HG02623 (cell line): ENCODE results near the gene RAB3IP.
"Not testable (repeated sequence)": the region's sequence is repeated elsewhere in the genome, so short reads cannot be mapped to it uniquely, and the experiment has no call there.

ENCODE experiments used
- ATAC-seq: cut with Tn5 transposase; IDR thresholded peaks from one replicate; pipeline ENCODE4 v1.9.1; 2021; ENCODE audit warnings: moderate library complexity; ENCODE audit not compliant: unreplicated experiment

The RAB3IP gene

DNA sequence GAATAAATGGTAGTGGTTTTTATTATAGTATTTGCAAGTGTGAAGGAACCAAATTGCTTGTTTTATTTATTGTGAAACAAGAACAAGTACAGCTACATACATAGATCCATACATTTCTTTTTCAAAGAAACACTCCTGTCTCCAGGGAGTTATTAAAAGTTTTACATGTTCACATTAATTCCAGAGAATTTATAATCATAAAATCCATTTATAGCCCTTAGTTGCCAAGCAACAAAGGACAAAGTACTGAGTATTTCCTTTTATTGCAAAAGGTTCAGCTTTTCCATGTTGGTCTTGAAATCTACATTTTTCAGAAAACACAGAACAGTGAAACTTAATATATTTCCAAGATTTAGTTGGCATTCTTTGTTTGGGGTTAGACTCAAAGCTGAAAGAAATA, 95.9 kb downstream of the RAB3IP start:
- no peak for ATAC-seq

DNA sequence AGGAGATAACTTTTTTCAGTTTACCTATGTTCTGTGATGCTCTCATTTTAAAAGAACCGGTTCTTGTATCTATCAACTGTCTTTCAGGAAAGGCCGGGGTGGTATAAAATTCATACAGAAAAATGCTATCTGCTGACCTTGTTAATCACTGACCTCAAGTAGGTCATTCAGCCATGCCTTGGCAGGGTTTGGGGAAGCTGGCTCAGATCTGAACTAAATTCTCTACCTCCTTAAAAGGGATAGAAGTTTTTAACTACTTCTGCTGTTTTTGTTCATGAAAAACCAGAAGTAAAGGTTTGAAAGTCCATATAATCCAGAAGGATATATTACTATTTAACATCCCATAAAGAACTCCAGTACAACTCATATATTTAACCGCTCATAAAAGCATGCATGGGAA, 96.4 kb downstream of the RAB3IP start:
- no peak for ATAC-seq

DNA sequence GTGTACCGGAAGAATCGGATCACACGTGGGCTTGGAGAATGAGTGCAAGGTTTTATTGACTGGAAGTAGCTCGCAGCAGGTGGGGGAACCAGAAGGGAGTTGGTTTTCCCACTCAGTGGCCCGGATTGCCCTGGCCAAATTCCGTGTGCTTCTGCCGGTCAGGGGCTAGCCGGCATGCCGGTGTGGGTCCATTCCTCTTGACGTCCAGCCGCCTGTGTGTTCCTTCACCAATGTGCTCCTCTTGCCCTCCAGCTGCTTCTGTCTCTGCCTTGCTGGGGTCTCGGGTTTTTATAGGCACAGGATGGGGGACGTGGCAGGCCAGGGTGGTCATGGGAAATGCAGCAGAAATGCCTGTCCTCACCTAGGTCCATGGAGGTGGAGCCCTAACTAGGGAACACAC, 97.4 kb downstream of the RAB3IP start:
- no peak for ATAC-seq

DNA sequence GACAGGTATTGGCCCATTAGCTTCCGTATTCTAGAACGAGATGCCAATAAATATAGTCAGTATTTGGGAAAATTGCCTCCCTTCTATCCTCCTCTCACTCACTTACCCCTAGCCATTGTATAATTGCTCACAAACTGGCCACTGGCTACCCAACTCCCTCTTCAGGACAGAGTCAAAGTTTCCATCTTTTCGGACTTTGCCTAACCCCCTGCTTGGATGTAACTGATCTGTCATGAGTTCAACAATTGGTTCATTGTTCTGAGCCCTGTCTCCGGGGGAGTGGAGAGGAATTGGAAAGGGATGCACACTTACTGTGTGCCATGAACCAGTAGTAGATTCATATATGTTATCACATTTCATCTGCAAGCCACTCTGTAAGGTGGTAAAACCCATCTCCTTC, 98.5 kb downstream of the RAB3IP start:
- ATAC-seq = no peak

DNA sequence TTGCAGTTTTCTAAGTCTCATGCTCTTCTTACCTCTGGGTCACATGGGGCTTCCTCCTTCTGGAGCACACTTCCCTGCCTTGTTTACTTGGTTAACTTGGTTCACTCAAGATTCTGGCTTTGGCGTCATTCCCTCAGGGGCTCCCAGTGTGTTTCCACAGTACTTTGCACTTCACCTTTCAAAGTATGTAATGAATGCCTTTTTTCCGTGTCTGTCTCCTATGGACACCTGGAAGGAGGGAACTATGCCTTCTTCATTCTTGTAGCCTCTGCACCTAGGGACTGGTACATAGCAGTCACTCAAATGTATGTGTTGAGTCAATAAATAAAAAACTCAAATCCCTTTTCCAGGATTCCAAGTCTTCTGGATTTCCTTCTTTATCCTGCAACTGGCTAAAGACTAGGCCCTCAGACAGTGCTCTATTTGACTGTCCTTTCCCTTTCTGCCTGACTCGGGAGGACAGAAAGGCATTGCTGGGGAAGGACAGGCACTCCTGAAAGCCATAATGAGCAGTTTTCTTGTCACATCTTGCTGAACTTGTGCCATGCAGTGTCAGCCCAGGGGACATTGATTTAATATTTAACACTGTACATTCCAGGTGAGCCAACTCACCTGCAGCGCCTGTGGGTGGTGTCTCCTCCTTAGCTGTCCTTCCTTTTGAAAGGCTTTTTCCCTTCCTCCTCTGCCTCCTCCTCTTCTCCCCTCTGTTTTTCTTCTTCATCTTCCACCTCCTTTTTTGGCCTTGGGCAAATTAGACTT, 99.2 kb downstream of the RAB3IP start:
- no peak for ATAC-seq

DNA sequence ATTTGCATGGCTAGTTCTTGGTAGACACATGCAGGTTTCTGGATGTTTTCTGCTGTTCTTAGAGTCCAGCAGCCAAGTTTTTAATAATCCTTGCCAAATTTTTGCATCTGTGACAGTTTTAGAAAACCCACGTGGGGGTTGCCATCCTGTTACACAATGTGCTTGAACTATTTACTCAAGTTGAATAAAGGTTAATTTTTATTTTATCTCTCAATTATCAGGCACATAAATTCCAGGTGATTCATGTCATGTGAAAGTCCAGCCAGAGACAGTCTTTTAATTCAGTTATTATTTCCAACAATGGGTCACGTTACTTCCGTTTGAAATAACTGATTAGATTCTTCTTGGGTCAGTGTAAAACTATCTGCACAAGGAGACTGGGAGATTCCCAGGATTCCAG, 102.1 kb downstream of the RAB3IP start:
- no peak for ATAC-seq

DNA sequence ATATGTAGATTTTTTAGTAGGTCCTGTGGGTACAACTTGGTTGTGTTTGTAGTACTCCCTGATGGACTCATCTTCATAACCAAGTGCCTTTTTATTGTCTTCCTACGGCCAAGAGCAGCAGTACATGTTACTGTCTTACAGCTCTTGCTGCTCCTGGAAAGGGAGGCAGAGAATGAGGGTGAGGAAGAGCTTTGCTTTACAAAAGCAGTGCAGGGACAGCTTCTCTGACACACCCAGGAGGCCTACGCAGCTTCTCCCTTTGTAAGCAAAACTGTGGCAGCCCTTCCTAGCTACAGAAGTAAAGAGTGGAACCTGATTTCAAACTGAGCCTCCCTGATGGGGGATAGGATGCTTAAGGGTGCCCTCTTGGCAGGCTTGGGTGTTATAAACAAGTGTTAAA, 104.9 kb downstream of the RAB3IP start:
- no peak for ATAC-seq

DNA sequence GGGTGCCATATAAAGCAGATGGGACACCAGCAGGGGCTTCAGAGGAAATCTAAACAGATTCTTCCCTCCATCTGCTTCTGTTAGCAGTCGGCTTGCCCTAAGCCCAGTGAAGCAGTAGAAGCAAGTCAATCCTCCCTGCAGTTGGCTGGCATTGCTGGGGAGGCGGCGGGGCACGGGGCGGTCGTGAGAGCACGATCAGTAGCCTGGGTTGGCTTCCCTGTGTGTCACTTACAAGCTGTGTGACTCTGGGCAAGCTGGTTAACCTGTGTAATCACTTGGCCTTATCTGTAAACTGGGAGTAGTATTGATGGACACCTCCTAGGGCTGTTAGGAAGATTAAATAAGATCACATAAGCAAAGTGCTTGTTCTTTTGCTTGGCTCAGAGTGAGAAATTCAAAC, 105.8 kb downstream of the RAB3IP start:
- no peak for ATAC-seq

DNA sequence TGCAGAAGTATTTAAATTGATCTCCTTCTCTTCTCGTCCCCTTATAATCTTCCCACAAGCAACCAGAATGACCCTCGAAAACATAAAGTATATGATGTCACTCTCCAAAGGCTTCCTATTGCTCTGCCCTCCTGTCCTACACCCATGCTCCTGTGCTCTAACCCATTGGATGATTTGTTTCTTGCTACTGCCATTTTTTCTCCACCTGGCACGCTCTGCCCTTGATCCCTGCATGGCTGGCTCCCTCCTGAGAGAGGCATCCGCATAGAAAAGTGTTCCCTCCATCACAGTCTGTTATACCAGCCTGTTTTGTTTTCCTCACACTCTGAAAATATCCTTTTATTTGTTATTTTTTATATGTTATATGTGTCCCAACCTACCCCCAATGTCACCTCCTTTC, 106.2 kb downstream of the RAB3IP start:
- ATAC-seq = no peak

DNA sequence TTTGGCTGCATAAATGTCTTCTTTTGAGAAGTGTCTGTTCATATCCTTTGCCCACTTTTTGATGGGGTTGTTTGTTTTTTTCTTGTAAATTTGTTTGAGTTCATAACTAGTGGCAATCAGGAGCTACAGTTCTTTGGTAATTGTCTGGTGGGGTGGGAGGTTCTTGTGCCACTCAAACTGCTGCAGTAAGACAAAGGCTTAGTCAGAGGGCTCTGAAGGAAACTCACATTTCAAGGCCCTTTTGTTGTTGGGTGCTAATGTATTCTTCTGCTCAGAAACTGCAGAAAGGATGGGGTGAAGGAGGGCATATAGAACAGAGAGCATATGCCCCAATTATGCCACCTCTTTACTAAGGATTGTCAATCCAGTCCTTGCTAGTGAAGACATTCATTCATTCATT, 108.3 kb downstream of the RAB3IP start:
- no peak for ATAC-seq

DNA sequence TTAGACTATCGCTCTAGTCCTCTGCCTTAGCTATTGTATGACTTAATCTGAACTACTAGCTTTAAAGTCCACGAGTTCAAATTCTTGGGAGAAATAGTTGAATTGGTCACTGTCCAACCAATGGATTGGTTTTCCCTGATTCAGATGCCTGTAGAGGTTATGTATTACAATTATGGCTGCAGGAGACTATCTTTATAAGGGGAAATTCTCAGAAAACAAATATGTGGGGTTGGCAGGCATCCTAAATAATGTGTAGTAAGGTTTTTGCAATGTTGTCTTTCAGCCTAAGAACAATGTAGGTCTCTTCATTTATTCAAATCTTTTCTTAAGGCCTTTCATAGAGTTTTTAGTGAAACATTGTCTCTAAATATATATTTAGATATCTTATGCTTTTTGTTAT, 113.3 kb downstream of the RAB3IP start:
- ATAC-seq = no peak

DNA sequence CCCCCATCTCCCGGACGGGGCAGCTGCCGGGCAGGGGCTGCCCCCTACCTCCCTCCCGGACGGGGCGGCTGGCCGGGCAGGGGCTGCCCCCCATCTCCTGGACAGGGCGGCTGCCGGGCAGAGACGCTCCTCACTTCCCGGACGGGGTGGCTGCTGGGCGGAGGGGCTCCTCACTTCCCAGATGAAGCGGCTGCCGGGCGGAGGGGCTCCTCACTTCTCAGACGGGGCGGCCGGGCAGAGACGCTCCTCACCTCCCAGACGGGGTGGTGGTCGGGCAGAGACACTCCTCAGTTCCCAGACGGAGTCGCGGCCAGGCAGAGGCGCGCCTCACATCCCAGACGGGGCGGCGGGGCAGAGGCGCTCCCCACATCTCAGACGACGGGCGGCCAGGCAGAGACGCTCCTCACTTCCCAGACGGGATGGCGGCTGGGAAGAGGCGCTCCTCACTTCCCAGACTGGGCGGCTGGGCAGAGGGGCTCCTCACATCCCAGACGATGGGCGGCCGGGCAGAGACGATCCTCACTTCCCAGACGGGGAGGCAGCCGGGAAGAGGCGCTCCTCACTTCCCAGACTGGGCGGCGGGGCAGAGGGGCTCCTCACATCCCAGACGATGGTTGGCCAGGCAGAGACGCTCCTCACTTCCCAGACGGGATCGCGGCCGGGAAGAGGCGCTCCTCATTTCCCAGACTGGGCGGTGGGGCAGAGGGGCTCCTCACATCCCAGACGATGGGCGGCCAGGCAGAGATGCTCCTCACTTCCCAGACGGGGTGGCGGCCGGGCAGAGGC, 114.7 kb downstream of the RAB3IP start:
- not testable (repeated sequence) for ATAC-seq

DNA sequence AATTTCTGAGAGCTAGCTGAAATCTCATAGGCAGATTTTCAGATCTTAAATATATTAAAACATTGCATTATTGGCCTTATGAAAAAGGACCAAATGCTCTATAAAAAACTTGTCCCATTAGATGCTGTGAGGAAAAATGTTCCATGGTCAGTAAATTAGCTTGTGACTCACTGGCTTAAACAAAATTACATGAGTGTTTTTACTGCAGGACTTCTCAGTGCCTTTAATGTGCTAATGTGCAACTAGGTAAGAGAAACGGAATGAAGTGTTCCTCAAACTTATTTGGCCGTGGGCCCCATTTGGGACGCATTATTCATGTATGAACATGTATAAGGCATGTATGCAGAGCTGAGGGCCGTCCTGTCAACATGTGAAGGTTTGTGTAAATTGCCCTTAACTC, 128.0 kb downstream of the RAB3IP start:
- no peak for ATAC-seq

DNA sequence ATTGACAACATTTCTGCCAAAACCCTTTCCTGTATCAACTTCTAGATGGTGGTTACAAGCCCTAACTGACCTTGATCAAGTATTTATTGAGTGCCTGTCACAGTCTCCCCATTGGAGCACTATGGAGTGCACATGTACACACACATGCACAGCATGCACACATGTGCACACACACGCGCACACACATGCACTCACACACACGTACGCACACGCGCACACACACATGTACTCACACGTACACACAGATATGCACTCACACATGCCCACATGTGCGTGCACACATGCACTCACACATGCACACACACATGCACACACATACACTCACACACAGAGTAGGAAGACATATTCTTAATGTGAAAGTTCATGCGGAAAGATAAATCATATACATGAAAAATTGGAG, 130.0 kb downstream of the RAB3IP start:
- no peak for ATAC-seq

DNA sequence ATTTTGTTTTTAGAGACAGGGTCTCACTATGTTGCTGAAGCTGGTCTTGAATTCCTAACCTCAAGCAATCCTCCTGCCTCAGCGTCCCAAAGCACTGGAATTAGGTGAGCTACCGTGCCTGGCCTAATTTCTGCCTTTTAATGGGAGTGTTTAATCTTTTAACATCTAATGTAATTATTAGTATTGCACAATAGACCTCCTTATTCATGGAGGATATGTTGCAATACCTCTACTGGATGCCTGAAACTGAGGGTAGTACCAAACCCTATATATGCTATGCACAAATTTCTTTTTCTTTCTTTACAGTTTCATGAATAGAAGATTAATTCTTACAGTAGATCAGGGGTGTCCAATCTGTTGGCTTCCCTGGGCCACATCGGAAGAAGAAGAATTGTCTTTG, 134.1 kb downstream of the RAB3IP start:
- ATAC-seq = no peak
